Transverse colon (tissue), 4 donors: ENCODE results near the gene NUP214.

ENCODE experiments used
- POLR2A ChIP-seq: fragments of 450-650 bp; IDR thresholded peaks from one replicate; pipeline ENCODE4 v1.6.1; 2016; ENCODE audit warnings: antibody characterized with exemption, mild to moderate bottlenecking, moderate library complexity
- POLR2AphosphoS5 ChIP-seq, 3 donors: sonication (generic); formaldehyde crosslinking; IDR thresholded peaks; one replicate each; pipeline ENCODE4 v1.6.1; 2016; ENCODE audit warnings: antibody characterized with exemption in 3 of 3
- TF ChIP-seq, protein P1 (sequence below), 5 experiments: fragments of 200-600 bp in 3 of 5; fragments of 450-650 bp in 2 of 5; sonication (generic) in 3 of 5; IDR thresholded peaks; 1 replicate in 2 of 5; 2 replicates in 3 of 5; pipeline ENCODE4 v1.5.1; 2016 to 2017; ENCODE audit warnings: antibody characterized with exemption in 5 of 5, inconsistent platforms in 3 of 5, mild to moderate bottlenecking in 2 of 5, moderate library complexity in 1 of 5

GRCh38 chr9:131227112-131227958 is 101.9 kb downstream of the NUP214 start:
- TF ChIP-seq POLR2AphosphoS5 (IDR thresholded peaks at IDR 0.05) (no peak), POLR2A (no peak)
- TF ChIP-seq, protein P1, sequence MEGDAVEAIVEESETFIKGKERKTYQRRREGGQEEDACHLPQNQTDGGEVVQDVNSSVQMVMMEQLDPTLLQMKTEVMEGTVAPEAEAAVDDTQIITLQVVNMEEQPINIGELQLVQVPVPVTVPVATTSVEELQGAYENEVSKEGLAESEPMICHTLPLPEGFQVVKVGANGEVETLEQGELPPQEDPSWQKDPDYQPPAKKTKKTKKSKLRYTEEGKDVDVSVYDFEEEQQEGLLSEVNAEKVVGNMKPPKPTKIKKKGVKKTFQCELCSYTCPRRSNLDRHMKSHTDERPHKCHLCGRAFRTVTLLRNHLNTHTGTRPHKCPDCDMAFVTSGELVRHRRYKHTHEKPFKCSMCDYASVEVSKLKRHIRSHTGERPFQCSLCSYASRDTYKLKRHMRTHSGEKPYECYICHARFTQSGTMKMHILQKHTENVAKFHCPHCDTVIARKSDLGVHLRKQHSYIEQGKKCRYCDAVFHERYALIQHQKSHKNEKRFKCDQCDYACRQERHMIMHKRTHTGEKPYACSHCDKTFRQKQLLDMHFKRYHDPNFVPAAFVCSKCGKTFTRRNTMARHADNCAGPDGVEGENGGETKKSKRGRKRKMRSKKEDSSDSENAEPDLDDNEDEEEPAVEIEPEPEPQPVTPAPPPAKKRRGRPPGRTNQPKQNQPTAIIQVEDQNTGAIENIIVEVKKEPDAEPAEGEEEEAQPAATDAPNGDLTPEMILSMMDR (IDR thresholded peaks at IDR 0.05): no peak
